Measurements from ENCODE around the gene CHKB.

Gene CHKB

GRCh38 chr22:50531546-50531961, 51.1 kb downstream of the CHKB start:
- no peak for DNase-seq (ENCODE audit: low read depth, low spot score)

GRCh38 chr22:50530877-50531545, 51.6 kb downstream of the CHKB start:
- DNase-seq (ENCODE audit: low read depth, low spot score) = peak; percentile 70

GRCh38 chr22:50530580-50530876, 52.1 kb downstream of the CHKB start:
- DNase-seq (ENCODE audit: low read depth, low spot score) = no peak

- DNase-seq (ENCODE audit: low read depth, low spot score) = no peak
These were observed 52.6 kb downstream of the CHKB start, which contains the start of gene TYMP for GRCh38 chr22:50529897-50530579. TSS of gene TYMP (minus strand) at chr22:50530012. CDS start at chr22:50529709, 303 bp downstream.

GRCh38 chr22:50529416-50529896, 53.2 kb downstream of the CHKB start:
- DNase-seq (ENCODE audit: low read depth, low spot score) = no peak

Measured in activated naive CD8-positive, alpha-beta T cell treated with anti-CD3 and anti-CD28 coated beads, Interleukin-2, amount 50 U/mL, for 16 hours (primary cell).